ENCODE measurements around the gene ARFRP1. TPM values are rescaled to one million over a fixed set of nuclear protein-coding genes. Genes with fewer than 3 reads are reported as not detected.

Gene ARFRP1
- total and polyA plus RNA-seq, 2 of the 13 experiments (the other 11 are each of a cell fraction or from before 2014, with no cell fraction given), result 32.0 to 51.1 TPM

- TF ChIP-seq ZNF687 (CRISPR knock-in tag; IDR thresholded peaks at IDR 0.05), result 0 out of 2 replicates have a peak, but pooled peaks have one; percentile 16
- peak; percentile 97 for TF ChIP-seq TFDP1 (CRISPR knock-in tag; IDR thresholded peaks at IDR 0.05; ENCODE audit: borderline replicate concordance)
- no peak for TF ChIP-seq ETV5 (CRISPR knock-in tag; IDR thresholded peaks at IDR 0.05; ENCODE audit: borderline replicate concordance)
- 0 out of 2 replicates have a peak, but pooled peaks have one; percentile 16 for TF ChIP-seq ZNF691 (CRISPR knock-in tag; IDR thresholded peaks at IDR 0.05; ENCODE audit: borderline replicate concordance, low read depth)
- TF ChIP-seq HCFC1 (IDR thresholded peaks at IDR 0.05; ENCODE audit: low read depth, low read length), result no peak
- TF ChIP-seq ZNF501 (CRISPR knock-in tag; IDR thresholded peaks at IDR 0.05), result no peak
- TF ChIP-seq HOMEZ (CRISPR knock-in tag; IDR thresholded peaks at IDR 0.05; ENCODE audit: low read depth), result no peak
- peak; percentile 57; the same call in 1 of the 2 replicates for TF ChIP-seq MEIS2 (CRISPR knock-in tag; IDR thresholded peaks at IDR 0.05)
- no peak for TF ChIP-seq SRF (IDR thresholded peaks at IDR 0.05; ENCODE audit: low read depth, low read length)
- 0 out of 2 replicates have a peak, but pooled peaks have one; percentile 7 for TF ChIP-seq SP4 (CRISPR knock-in tag; IDR thresholded peaks at IDR 0.05)
- TF ChIP-seq ASH2L (IDR thresholded peaks at IDR 0.05; ENCODE audit: insufficient read length, low read depth, low read length), result no peak
- peak; percentile 72 for TF ChIP-seq RBFOX2 (IDR thresholded peaks at IDR 0.05; ENCODE audit: low read depth, low read length)
- 0 out of 2 replicates have a peak, but pooled peaks have one; percentile 17 for TF ChIP-seq HOXD1 (CRISPR knock-in tag; IDR thresholded peaks at IDR 0.05)
- 0 out of 2 replicates have a peak, but pooled peaks have one; percentile 2 for TF ChIP-seq ZNF776 (CRISPR knock-in tag; IDR thresholded peaks at IDR 0.05)
- TF ChIP-seq ARNT2 (CRISPR knock-in tag; IDR thresholded peaks at IDR 0.05; ENCODE audit: low read depth), result peak; percentile 51; the same call in 1 of the 2 replicates
- peak in 1 of 2 experiments; percentile 92; a peak in 1 of 4 replicates for TF ChIP-seq KLF16 (CRISPR knock-in tag; IDR thresholded peaks at IDR 0.05)
- 0 out of 2 replicates have a peak, but pooled peaks have one; percentile 94 for TF ChIP-seq TMF1 (CRISPR knock-in tag; IDR thresholded peaks at IDR 0.05; ENCODE audit: low read depth)
- TF ChIP-seq NR1H2 (CRISPR knock-in tag; IDR thresholded peaks at IDR 0.05; ENCODE audit: borderline replicate concordance, low read depth), result peak; percentile 3
- 0 out of 2 replicates have a peak, but pooled peaks have one; percentile 19 for TF ChIP-seq ZBTB42 (CRISPR knock-in tag; IDR thresholded peaks at IDR 0.05)
- 0 out of 2 replicates have a peak, but pooled peaks have one; percentile 11 for TF ChIP-seq NCOA5 (CRISPR knock-in tag; IDR thresholded peaks at IDR 0.05)
- TF ChIP-seq ZBTB7A (CRISPR knock-in tag; IDR thresholded peaks at IDR 0.05), result peak; percentile 72
- TF ChIP-seq ZNF263 (CRISPR knock-in tag; IDR thresholded peaks at IDR 0.05), result no peak
- no peak for TF ChIP-seq ZNF768 (CRISPR knock-in tag; IDR thresholded peaks at IDR 0.05)
- 0 out of 2 replicates have a peak, but pooled peaks have one; percentile 25 for TF ChIP-seq ZNF788 (CRISPR knock-in tag; IDR thresholded peaks at IDR 0.05; ENCODE audit: borderline replicate concordance)
Measured at GRCh38 chr20:63737695-63737944, 29.8 kb upstream of the ARFRP1 start (continued).
